GDM1 (cell line): ENCODE measurements around the gene PNRC1.
A peak's percentile ranks its signal among the peaks of the same experiment; 100 is the strongest.
"Not testable (repeated sequence)": the region's sequence is repeated elsewhere in the genome, so short reads cannot be mapped to it uniquely, and the experiment has no call there.

Source experiments
- DNase-seq: peaks from one replicate; lab custom pipeline; 2025; lab: John Stamatoyannopoulos, UW

Gene PNRC1

GRCh38 chr6:89110284-89110683 lies 29.7 kb downstream of the PNRC1 start:
- no peak for DNase-seq

GRCh38 chr6:89111933-89112332 lies 31.4 kb downstream of the PNRC1 start:
- DNase-seq = no peak

GRCh38 chr6:89116702-89117101 lies 36.2 kb downstream of the PNRC1 start:
- DNase-seq = no peak

GRCh38 chr6:89117211-89118108 lies 36.9 kb downstream of the PNRC1 start, which contains the start of gene SRSF12:
Gene SRSF12, minus strand, starts transcription at chr6:89118071. Its CDS starts 184 bp downstream, at chr6:89117887.
- DNase-seq = peak; percentile 14

- no peak for DNase-seq
These were observed 38.4 kb downstream of the PNRC1 start for GRCh38 chr6:89118931-89119330.

GRCh38 chr6:89120371-89120770 lies 39.8 kb downstream of the PNRC1 start:
- DNase-seq = no peak

- DNase-seq = no peak
These were observed 41.4 kb downstream of the PNRC1 start for GRCh38 chr6:89121934-89122333.

GRCh38 chr6:89122625-89123024 lies 42.1 kb downstream of the PNRC1 start:
- DNase-seq = peak; percentile 46

- not testable (repeated sequence) for DNase-seq
These were observed 47.7 kb downstream of the PNRC1 start for GRCh38 chr6:89128256-89128671.

GRCh38 chr6:89131599-89131998 lies 51.0 kb downstream of the PNRC1 start:
- DNase-seq = no peak

- no peak for DNase-seq
These were observed 51.5 kb downstream of the PNRC1 start for GRCh38 chr6:89132057-89132456.

GRCh38 chr6:89133981-89134380 lies 53.4 kb downstream of the PNRC1 start:
- no peak for DNase-seq

- DNase-seq = no peak
These were observed 54.2 kb downstream of the PNRC1 start for GRCh38 chr6:89134723-89135122.
